ENCODE data around the gene SFTPA2.

DNA sequence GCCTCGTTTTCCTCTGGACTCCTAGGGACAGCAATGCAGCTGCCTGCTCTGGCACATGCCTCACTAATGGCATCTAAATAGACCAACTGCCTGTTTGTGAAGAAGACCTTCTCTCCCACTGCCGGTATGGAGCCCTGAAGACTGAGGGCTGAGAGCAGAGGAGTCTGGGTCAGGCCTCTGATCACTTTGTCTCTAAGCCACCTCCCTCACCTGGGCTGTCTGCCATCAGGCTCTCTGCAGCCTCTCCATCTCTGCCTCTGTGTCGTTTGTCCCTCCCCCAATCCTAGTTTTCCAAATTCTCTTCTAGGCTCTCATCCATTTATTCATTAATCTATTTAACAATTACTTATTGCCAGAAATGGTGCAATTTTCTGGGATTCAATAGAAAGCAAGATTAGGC lies 35.3 kb upstream of the SFTPA2 start:
- TF ChIP-seq CTCF (conservative IDR thresholded peaks at IDR 0.05; ENCODE audit: low read depth, low read length) = no peak
- no peak for TF ChIP-seq SMC3 (IDR thresholded peaks at IDR 0.05; ENCODE audit: low read depth, low read length)
- TF ChIP-seq POLR2A (IDR thresholded peaks at IDR 0.05; ENCODE audit: low read depth, low read length) = no peak
- no peak for TF ChIP-seq FOS (IDR thresholded peaks at IDR 0.05; ENCODE audit: low read depth, low read length)
- TF ChIP-seq CEBPB (IDR thresholded peaks at IDR 0.05; ENCODE audit: low read depth, low read length) = no peak
- TF ChIP-seq RAD21 (IDR thresholded peaks at IDR 0.05; ENCODE audit: low read length) = no peak
- TF ChIP-seq CHD1 (IDR thresholded peaks at IDR 0.05; ENCODE audit: low read depth, low read length) = no peak
